Psoas muscle (tissue), 8 donors: ENCODE data around the gene TXNRD1. TPM values are rescaled to one million over a fixed set of nuclear protein-coding genes. Genes with fewer than 3 reads are reported as not detected.
"Not testable (repeated sequence)": the region's sequence is repeated elsewhere in the genome, so short reads cannot be mapped to it uniquely, and the experiment has no call there.

Experiments used
- ATAC-seq, 4 donors: fragments of 200-7000 bp; cut with Tn5 transposase; one replicate each; pipeline ENCODE4 v1.9.1; 2020; ENCODE audit warnings: moderate library complexity in 3 of 4, mild to moderate bottlenecking in 2 of 4
- DNase-seq, 2 donors: peaks; one replicate each; pipeline ENCODE4 v3.0.0-alpha.2; 2020
- H3K27ac ChIP-seq: fragments of 200-600 bp; one replicate; pipeline ENCODE4 v1.8.0; 2022
- H3K27me3 ChIP-seq, 3 donors: fragments of 200-600 bp in 1 of 3; one replicate each; pipeline versions ENCODE4 v1.6.1 to v1.8.0; 2013 to 2022; ENCODE audit warnings: low read length in 2 of 3, mild to moderate bottlenecking in 2 of 3, moderate library complexity in 1 of 3; ENCODE audit not compliant: insufficient read depth in 3 of 3
- H3K36me3 ChIP-seq, 2 donors: fragments of 200-600 bp in 1 of 2; one replicate each; pipeline versions ENCODE4 v1.6.1 to v1.8.0; 2013 to 2022; ENCODE audit warnings: low read depth in 1 of 2, mild to moderate bottlenecking in 1 of 2, moderate library complexity in 1 of 2; ENCODE audit not compliant: insufficient read depth in 1 of 2
- H3K4me1 ChIP-seq: fragments of 200-600 bp; one replicate; pipeline ENCODE4 v1.8.0; 2022
- H3K4me3 ChIP-seq: fragments of 200-600 bp; one replicate; pipeline ENCODE4 v1.8.0; 2022; ENCODE audit warnings: mild to moderate bottlenecking
- H3K9me3 ChIP-seq: fragments of 200-600 bp; one replicate; pipeline ENCODE4 v1.8.0; 2022
- CTCF ChIP-seq: fragments of 200-600 bp; IDR thresholded peaks from one replicate; pipeline ENCODE4 v1.8.0; 2022; ENCODE audit warnings: antibody characterized with exemption
- WGBS, 3 donors: extraction: QIAGEN DNeasy Blood & Tissue Kit; methylation state at CpG; one replicate each; pipeline versions ENCODE4 v1.1.6 to v1.1.7; 2013; 5-methylcytosine and 5-hydroxymethylcytosine counted together
- intact Hi-C, 2 donors: fragments of 100-400 bp; cut with DNase I; formaldehyde crosslinking; loops; one replicate each; pipeline versions ENCODE4 v1.11.0 to v1.14.2; 2022
- polyA plus RNA-seq, 3 donors: library from polyadenylated mRNA; stranded (reverse); fragments of 200-250 nt; gene quantifications; one replicate each; pipeline ENCODE4 v1.2.3, GENCODE V29; 2013
- total RNA-seq, 4 donors: library from RNA; stranded (reverse); fragmentation: NEBNext Ultra II Directional in 2 of 4; extraction: Animal tissue kit (Norgen Biotek cat#: 25700) in 2 of 4; gene quantifications; one replicate each; pipeline versions ENCODE4 v1.2.1 to v1.2.4, GENCODE V29; 2021 to 2023
- donor health status: healthy with polysubstance abuse.
- donor health status: DM: no; HTN: no; CAD: no; lungs with moderate emphysema.
- donor health status: Bipolar disorder and iron deficiency.
- donor health status: healthy.
- donor health status: DM: yes; HTN: yes; CAD: no.
- donor health status: DM: no; HTN: no; CAD: no.
- donor health status: DM: no; HTN: no; CAD: no.
- donor health status: DM: yes; HTN: yes; CAD: no.

TXNRD1 gene
- total and polyA plus RNA-seq, 7 donors, result 46.0 to 249 (median 110) TPM

- 90 to 94% (median 92%) methylated on average over 1 of the region's 1 CpG for WGBS, 3 donors
- no peak overlapping the region for H3K4me3 ChIP-seq
- no peak for DNase-seq
- TF ChIP-seq CTCF, result no peak
- H3K27me3 ChIP-seq, result no peaks in the 10 kb centered on the region
- H3K4me1 ChIP-seq, result no peaks in the 10 kb centered on the region
- intact Hi-C loops, result loop anchor here (10.0 kb wide), 2 partner anchors 806 to 826 kb away; no protein-coding TSS in a partner anchor
- no peaks in the 10 kb centered on the region for H3K9me3 ChIP-seq
- peaks cover 9 to 91% of the 10 kb centered on the region in 2 donors for H3K36me3 ChIP-seq
- H3K27ac ChIP-seq, result no peak overlapping the region
- no peak for ATAC-seq
Observed at GRCh38 chr12:104319028-104319427, 103.4 kb downstream of the TXNRD1 start.

- Histone ChIP-seq H3K27ac (no peak overlapping the region), H3K4me3 (no peak overlapping the region), H3K4me1 (no peaks in the 10 kb centered on the region), H3K9me3 (no peaks in the 10 kb centered on the region), H3K36me3 (peaks cover 12 to 90% of the 10 kb centered on the region in 2 donors), H3K27me3 (no peaks in the 10 kb centered on the region)
- DNase-seq (no peak), ATAC-seq (no peak)
- WGBS, 3 donors, result 83 to 92% (median 87%) methylated on average over 1 of the region's 1 CpG
- TF ChIP-seq CTCF, result no peak
- intact Hi-C loops, result loop anchor here (10.0 kb wide), 3 partner anchors 375 to 825 kb away; no protein-coding TSS in a partner anchor
Observed at GRCh38 chr12:104319918-104320626, 104.5 kb downstream of the TXNRD1 start.

- no peak for TF ChIP-seq CTCF
- intact Hi-C loops, result loop anchor here in 1 of 2 donors (10.0 kb wide), 1 partner anchor 376 kb away; no protein-coding TSS in a partner anchor
- Histone ChIP-seq H3K9me3 (no peaks in the 10 kb centered on the region), H3K27ac (no peak overlapping the region), H3K4me1 (no peaks in the 10 kb centered on the region), H3K36me3 (peaks cover 12 to 90% of the 10 kb centered on the region in 2 donors), H3K27me3 (no peaks in the 10 kb centered on the region), H3K4me3 (no peak overlapping the region)
- ATAC-seq (no peak), DNase-seq (no peak)
Observed at GRCh38 chr12:104320627-104321024, 105.0 kb downstream of the TXNRD1 start.

- Histone ChIP-seq H3K9me3 (no peaks in the 10 kb centered on the region), H3K27ac (no peak overlapping the region), H3K36me3 (peaks cover 12 to 90% of the 10 kb centered on the region in 2 donors), H3K4me3 (no peak overlapping the region), H3K27me3 (no peaks in the 10 kb centered on the region), H3K4me1 (no peaks in the 10 kb centered on the region)
- no peak for TF ChIP-seq CTCF
- 97 to 100% (median 100%) methylated on average over 1 of the region's 1 CpG for WGBS, 3 donors
- ATAC-seq (no peak), DNase-seq (no peak)
- intact Hi-C loops, result loop anchor here in 1 of 2 donors (10.0 kb wide), 1 partner anchor 377 kb away; no protein-coding TSS in a partner anchor
Observed at GRCh38 chr12:104321949-104322348, 106.4 kb downstream of the TXNRD1 start.

- WGBS, 3 donors, result 96 to 100% (median 97%) methylated on average over 2 of the region's 2 CpGs
- not testable (repeated sequence) for H3K4me3 ChIP-seq, H3K4me1 ChIP-seq, DNase-seq, ATAC-seq, H3K27me3 ChIP-seq, H3K27ac ChIP-seq, H3K9me3 ChIP-seq
- H3K36me3 ChIP-seq, result peaks cover 13 to 90% of the 10 kb centered on the region in 2 donors
- intact Hi-C loops, result loop anchor here in 1 of 2 donors (10.0 kb wide), 1 partner anchor 378 kb away; no protein-coding TSS in a partner anchor
Observed at GRCh38 chr12:104322533-104322932, 107.0 kb downstream of the TXNRD1 start.
